ENCODE measurements around the gene BANK1.

The BANK1 gene

DNA sequence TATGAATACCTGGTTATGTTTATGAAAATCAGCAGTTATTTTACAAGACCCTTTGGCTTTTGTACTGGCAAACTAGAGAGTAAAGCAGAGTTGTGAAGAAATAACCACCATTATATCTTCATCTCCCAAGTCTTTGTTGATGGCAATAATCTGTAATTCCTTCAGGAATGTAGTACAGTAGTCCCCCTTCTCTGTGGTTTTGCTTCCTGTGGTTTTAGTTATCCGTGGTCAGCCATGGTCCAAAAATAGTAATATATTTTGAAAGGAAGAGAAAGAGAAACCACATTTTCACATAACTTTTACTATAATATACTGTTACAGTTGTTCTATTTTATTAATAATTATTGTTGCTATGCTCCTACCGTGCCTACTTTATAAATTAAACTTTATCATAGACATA is 27.8 kb downstream of the BANK1 start:
- no peak for DNase-seq

- no peak for DNase-seq
Measured at GRCh38 chr4:101823864-101824263, 33.3 kb downstream of the BANK1 start.

GRCh38 chr4:101824500-101824899 is 34.0 kb downstream of the BANK1 start:
- DNase-seq: no peak

GRCh38 chr4:101825953-101826352 is 35.4 kb downstream of the BANK1 start:
- no peak for DNase-seq

DNA sequence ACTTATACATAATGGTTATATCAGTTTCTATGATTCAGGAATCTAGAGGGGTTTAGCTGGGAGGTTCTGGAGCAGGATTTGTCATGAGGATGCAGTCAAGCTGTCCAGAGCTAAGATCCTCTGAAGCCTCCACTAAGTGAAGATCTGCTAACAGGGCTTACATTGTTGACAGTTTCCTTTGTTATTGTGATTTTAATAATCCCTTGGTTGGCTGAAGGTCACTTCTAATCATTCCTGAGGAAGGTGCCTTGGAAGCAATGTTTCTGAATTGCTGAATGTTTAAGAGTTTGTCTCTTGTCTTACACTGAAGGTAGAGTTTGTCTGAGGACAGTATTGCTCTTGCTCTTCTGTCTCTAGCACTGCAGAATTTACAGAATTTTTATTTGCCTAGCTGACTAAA is 41.3 kb downstream of the BANK1 start:
- DNase-seq: no peak

- DNase-seq: no peak
Measured at GRCh38 chr4:101833480-101833879, 43.0 kb downstream of the BANK1 start.

DNA sequence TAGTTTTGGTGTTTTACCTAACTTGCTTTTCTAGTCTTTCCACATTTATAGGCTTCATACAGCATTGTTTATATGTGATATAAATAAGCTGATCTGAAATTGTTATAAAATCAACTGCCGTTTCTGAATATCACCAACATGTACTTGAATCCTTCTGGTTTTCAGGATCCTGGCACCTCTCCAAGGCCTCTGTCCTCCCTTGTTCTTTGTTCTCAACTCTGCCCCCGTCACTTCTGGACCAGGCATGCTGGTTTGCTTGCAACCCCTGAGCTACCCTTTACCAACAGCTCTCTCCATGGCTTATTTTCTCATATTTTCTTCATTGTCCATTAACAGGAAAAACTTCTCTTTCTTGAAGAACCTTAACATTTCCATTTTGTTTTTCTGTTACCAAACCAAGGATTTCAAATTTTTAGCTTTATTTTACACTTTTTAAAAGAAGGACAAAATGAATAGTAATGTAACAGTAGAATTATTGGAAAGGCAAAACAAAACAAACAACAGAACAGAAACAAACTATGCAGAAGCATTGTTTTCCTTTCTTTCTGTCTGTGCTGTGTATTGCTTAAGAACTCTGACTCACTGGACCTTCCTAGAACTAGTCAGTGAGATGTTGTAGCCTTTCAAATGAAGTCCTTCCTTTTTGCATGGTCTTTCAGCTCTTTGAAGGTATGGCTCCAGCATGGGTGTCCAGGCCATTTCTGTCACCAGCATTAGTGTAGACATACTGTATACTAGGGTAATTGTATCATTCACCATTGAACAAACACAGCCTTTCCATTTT is 44.8 kb downstream of the BANK1 start:
- no peak for DNase-seq

DNA sequence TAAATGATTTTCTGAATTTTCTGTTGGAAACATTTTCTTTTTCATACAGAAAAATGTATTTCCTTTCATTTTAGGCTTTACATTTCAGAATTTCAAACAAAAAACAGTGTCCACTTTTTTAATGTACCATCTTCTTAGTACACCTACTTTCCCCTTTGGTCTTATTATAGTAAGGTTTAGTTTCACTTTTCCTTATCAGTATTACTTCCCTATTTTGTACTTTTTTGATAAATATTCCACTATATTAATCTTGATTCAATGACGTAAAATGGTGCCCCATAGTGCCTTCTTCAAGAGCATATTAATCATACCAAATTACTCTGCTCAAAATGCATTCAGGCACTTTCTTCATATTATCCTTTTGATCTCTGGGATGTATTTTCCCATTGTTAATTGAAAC is 52.5 kb downstream of the BANK1 start:
- DNase-seq: no peak

DNA sequence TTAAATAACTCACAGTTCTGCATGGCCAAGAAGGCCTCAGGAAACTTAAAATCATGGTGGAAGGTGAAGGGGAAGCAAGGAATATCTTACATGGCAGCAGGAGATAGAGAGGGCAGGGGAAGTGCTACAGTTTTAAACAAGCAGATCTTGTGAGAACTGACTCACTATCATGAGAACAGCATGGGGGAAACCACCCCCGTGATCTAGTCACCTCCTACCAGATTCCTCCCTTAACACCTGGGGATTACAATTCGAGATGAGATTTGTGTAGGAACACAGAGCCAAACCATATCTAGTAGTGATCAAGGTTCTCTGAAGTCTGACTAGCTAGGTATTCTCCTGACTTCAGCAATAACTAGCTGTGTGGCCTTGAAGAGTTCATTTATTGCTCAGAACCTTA is 56.0 kb downstream of the BANK1 start:
- DNase-seq: no peak

DNA sequence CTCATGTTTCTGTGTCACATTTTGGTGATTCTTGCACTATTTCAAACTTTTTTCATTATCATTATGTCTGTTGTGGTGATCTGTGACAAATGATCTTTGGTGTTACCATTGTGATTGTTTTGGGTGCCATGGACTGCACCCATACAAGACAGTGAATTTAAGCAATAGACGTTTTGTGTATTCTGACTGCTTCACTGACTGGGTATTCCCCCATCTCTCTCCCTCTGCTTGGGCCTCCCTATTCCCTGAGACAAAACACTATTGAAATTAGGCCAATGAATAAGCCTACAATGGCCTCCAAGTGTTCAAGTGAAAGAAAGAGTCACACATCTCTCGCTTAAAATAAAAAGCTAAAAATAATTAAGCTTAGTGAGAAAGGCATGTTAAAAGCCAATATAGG is 60.2 kb downstream of the BANK1 start:
- no peak for DNase-seq

DNA sequence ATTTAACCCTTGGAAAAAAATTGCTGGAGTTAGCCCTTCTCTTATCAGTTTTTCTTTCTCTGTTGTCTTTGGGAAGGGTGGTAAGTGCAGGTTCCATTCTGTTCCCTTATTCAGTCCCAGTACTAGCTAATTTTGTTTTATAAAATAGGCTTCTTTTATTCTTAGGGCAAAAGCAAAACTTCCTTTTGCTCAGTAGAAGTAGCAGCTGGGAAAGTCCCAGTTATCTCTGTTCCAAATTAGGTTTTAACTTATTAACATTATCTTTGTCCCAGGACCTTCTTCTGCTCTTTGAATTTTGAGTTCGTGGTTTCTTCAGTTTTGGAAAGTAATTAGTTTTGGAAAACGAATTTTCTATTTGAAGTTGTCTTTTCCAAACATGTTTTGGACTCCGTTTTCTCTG is 61.1 kb downstream of the BANK1 start:
- DNase-seq: no peak

DNA sequence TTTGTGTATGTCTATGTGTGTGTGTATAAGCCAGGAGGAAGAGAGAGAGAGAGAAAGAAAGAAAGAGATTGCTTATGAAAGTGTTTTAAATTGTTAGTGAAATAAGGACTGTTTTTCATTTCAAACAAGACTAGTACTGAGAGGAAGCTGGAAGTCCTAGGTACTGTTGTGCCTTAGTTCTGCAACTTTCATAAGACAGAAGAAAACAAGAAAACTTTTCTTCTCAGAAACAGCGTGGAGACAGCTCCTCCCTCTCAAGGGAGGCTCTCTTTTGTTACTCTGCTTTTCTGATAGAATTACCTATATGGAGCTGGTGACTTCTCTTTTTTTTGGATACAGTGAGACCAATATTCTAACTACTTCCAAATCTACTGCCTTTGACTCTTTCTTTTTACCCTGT is 62.5 kb downstream of the BANK1 start:
- no peak for DNase-seq

- no peak for DNase-seq
Measured at GRCh38 chr4:101853691-101854090, 63.2 kb downstream of the BANK1 start.

GRCh38 chr4:101855239-101855638 is 64.7 kb downstream of the BANK1 start:
- no peak for DNase-seq

- no peak for DNase-seq
Measured at GRCh38 chr4:101856149-101856548, 65.6 kb downstream of the BANK1 start.

DNA sequence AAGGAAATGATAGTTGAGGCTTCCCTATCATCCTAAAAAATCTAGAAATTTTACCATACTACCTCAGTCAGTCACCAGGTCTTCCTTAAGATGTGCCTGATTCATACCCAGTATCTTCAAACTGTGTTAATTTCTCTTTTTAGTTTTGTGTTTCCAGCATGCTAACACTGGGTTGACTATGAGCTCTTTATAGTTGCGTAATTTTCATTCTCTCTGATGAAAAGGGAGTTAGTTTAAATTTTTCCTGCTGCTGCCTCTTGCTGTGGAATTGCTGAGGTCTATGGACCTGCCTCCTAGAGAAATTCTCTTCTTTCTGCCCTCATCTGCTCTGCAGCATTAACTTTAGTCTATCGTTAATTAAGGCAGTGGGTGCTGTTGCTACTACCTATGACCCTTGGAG is 66.6 kb downstream of the BANK1 start:
- DNase-seq: no peak

- DNase-seq: no peak
Measured at GRCh38 chr4:101858641-101859040, 68.1 kb downstream of the BANK1 start.

- DNase-seq: no peak
Measured at GRCh38 chr4:101862595-101862994, 72.1 kb downstream of the BANK1 start.

DNA sequence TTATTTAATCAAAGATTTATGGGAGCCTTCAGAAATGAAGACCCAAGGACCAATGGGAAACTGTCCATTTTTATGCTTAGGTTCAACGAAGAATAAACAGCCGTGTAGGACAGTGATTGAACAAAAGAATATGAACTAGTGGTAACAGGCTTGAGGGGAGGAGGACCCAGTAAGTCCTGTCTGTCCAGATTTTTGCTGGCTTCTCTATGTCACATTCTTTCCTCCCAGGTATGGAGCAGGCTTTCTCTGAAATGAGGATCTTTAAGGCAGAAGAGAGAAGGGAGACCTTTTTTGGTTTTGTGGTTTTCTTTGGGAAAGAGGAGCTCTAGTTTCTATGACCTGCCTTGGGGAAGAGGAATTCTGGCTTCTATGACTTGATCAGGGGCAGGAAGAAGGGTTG is 74.1 kb downstream of the BANK1 start:
- DNase-seq: no peak

DNA sequence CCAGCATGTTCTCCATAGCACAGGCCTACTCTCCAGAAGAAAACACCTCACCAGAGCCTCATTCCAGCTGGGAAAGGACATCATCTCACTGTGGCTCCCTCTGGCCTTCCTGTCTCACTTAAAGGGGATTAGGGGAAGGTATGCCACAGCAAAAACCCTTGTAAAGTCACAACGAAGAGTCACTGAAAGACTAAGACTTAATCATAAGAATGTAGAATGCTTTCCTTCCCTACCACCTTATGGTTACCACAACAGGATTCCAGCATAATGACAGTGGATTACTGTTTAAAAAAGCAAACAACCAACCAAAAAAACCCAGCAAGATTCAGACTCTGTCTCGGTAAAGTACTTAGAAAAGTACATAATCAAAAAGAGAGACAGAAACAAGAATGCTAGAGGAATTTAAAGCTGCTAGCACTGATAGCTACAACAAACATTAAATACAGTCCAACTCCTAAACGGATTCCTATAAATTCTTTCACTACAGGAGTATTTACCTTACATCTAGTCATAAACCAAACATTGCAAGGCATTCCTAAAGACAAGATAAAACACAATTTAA is 75.1 kb downstream of the BANK1 start:
- DNase-seq: no peak

- no peak for DNase-seq
Measured at GRCh38 chr4:101870874-101871273, 80.3 kb downstream of the BANK1 start.

- DNase-seq: no peak
Measured at GRCh38 chr4:101871962-101872676, 81.6 kb downstream of the BANK1 start.

DNA sequence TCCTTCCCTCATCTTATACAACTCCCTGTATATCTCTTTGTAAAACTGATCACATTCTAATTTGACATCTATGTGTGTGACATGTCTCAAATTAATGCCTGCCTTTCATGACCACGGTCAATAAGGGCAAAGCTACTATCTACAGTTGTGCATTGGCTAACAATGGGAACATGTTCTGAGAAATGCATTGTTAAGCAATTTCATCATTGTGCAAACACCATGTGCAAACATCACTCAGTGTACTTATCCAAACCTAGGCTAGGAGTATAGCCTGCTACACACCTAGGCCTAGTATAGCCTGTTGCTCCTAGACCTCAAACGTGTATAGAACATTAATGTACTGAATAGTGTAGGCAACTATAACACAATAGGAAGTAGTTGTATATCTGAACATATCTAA is 95.0 kb downstream of the BANK1 start:
- no peak for DNase-seq

GRCh38 chr4:101886826-101887225 is 96.3 kb downstream of the BANK1 start:
- DNase-seq: no peak
